GM12878 (cell line): ENCODE measurements around the gene YAP1.
"Not testable (repeated sequence)": the region's sequence is repeated elsewhere in the genome, so short reads cannot be mapped to it uniquely, and the experiment has no call there.

Experiments
- CTCF ChIP-seq, 3 experiments: IDR thresholded peaks in 2 of 3; conservative IDR thresholded peaks in 1 of 3; 2 replicates each; pipeline ENCODE4 v1.5.1; 2011; ENCODE audit warnings: low read depth in 3 of 3, low read length in 3 of 3, mild to moderate bottlenecking in 3 of 3, control low read depth in 2 of 3, moderate library complexity in 2 of 3, inconsistent platforms in 1 of 3, mixed read lengths in 1 of 3; ENCODE audit not compliant: control insufficient read depth in 2 of 3, insufficient read depth in 1 of 3; ENCODE audit errors: extremely low read depth in 1 of 3
- ELK1 ChIP-seq: IDR thresholded peaks from 2 replicates; pipeline ENCODE4 v1.6.1; 2012; ENCODE audit warnings: low read depth, low read length, improper control_type of control experiment
- EP300 ChIP-seq, 2 experiments: fragments of 150-350 bp in 1 of 2; IDR thresholded peaks; 2 replicates each; pipeline ENCODE4 v1.6.1; 2011 to 2012; ENCODE audit warnings: low read depth in 2 of 2, low read length in 2 of 2, borderline replicate concordance in 1 of 2, improper control_type of control experiment in 1 of 2, inconsistent platforms in 1 of 2; ENCODE audit not compliant: control insufficient read depth in 1 of 2
- EZH2 ChIP-seq: IDR thresholded peaks from 2 replicates; pipeline ENCODE4 v1.6.1; 2012; ENCODE audit warnings: low read depth, mild to moderate bottlenecking, control low read depth, inconsistent platforms, low read length, borderline replicate concordance; ENCODE audit not compliant: control insufficient read depth
- KDM1A ChIP-seq: fragments of 200-600 bp; sonication (generic); IDR thresholded peaks from 2 replicates; pipeline ENCODE4 v1.6.1; 2016; ENCODE audit warnings: borderline replicate concordance
- POLR2AphosphoS5 ChIP-seq: IDR thresholded peaks from 2 replicates; pipeline ENCODE4 v1.6.1; 2011; ENCODE audit warnings: mild to moderate bottlenecking, low read length, inconsistent platforms
- SRF ChIP-seq, 2 experiments: IDR thresholded peaks; 2 replicates each; pipeline ENCODE4 v1.6.1; 2011; ENCODE audit warnings: low read depth in 2 of 2, low read length in 2 of 2, mild to moderate bottlenecking in 1 of 2, moderate library complexity in 1 of 2
- TARDBP ChIP-seq: IDR thresholded peaks from 2 replicates; pipeline ENCODE4 v1.6.1; 2016; ENCODE audit warnings: borderline replicate concordance
- YY1 ChIP-seq: IDR thresholded peaks from 2 replicates; pipeline ENCODE4 v1.6.1; 2011; ENCODE audit warnings: low read depth, mild to moderate bottlenecking, low read length

- TF ChIP-seq KDM1A; EZH2; CTCF (IDR thresholded peaks at IDR 0.05 in 2 of 3, conservative IDR thresholded peaks at IDR 0.05 in 1 of 3; ENCODE audit: control insufficient read depth in 2 of 3, extremely low read depth in 1 of 3, insufficient read depth in 1 of 3, low read depth in 3 of 3, low read length in 3 of 3); YY1; TARDBP; ELK1; SRF (IDR thresholded peaks at IDR 0.05; ENCODE audit: low read depth in 2 of 2, low read length in 2 of 2); POLR2AphosphoS5; EP300 (IDR thresholded peaks at IDR 0.05; ENCODE audit: borderline replicate concordance in 1 of 2, control insufficient read depth in 1 of 2, low read depth in 2 of 2, low read length in 2 of 2): not testable (repeated sequence)
These were observed 154.5 kb downstream of the YAP1 start for GRCh38 chr11:102264704-102265103.
